Loucy (cell line): ENCODE measurements around the gene CPD.

Experiments used
- EZH2phosphoT487 ChIP-seq: fragments of 200-600 bp; IDR thresholded peaks from 2 replicates; pipeline ENCODE4 v1.6.1; 2018; ENCODE audit warnings: antibody characterized with exemption, mild to moderate bottlenecking, moderate library complexity, borderline replicate concordance
- TF ChIP-seq, protein P1 (sequence below): fragments of 200-600 bp; sonication (generic); conservative IDR thresholded peaks from 2 replicates; pipeline ENCODE4 v1.5.1; 2014; ENCODE audit warnings: mild to moderate bottlenecking, antibody characterized with exemption, low read length

GRCh38 chr17:30336369-30337171 is 42.2 kb upstream of the CPD start:
- TF ChIP-seq, protein P1, sequence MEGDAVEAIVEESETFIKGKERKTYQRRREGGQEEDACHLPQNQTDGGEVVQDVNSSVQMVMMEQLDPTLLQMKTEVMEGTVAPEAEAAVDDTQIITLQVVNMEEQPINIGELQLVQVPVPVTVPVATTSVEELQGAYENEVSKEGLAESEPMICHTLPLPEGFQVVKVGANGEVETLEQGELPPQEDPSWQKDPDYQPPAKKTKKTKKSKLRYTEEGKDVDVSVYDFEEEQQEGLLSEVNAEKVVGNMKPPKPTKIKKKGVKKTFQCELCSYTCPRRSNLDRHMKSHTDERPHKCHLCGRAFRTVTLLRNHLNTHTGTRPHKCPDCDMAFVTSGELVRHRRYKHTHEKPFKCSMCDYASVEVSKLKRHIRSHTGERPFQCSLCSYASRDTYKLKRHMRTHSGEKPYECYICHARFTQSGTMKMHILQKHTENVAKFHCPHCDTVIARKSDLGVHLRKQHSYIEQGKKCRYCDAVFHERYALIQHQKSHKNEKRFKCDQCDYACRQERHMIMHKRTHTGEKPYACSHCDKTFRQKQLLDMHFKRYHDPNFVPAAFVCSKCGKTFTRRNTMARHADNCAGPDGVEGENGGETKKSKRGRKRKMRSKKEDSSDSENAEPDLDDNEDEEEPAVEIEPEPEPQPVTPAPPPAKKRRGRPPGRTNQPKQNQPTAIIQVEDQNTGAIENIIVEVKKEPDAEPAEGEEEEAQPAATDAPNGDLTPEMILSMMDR = peak; percentile 99
- TF ChIP-seq EZH2phosphoT487 = no peak
